CD4-positive, alpha-beta T cell treated with Interleukin-21 for 1 hour (primary cell): ENCODE data around the gene SPINT1.

ENCODE experiments used
- DNase-seq: peaks from one replicate; pipeline ENCODE4 v3.0.0-alpha.2; 2020

Gene SPINT1

GRCh38 chr15:40863660-40864270, 19.9 kb downstream of the SPINT1 start:
- no peak for DNase-seq

- no peak for DNase-seq
Measured at GRCh38 chr15:40867199-40867598, 23.4 kb downstream of the SPINT1 start.

- no peak for DNase-seq
Measured at GRCh38 chr15:40869686-40870085, 25.8 kb downstream of the SPINT1 start.

- DNase-seq: no peak
Measured at GRCh38 chr15:40870716-40871115, 26.9 kb downstream of the SPINT1 start.

GRCh38 chr15:40871749-40872617, 28.1 kb downstream of the SPINT1 start:
- DNase-seq: no peak

- no peak for DNase-seq
Measured at GRCh38 chr15:40872791-40873693, 29.2 kb downstream of the SPINT1 start.

GRCh38 chr15:40873694-40874561, 30.1 kb downstream of the SPINT1 start, which contains the start of gene RHOV:
Gene RHOV (minus strand): TSS chr15:40874234. CDS start chr15:40874139, 95 bp downstream.
- peak; percentile 57 for DNase-seq

GRCh38 chr15:40875991-40876730, 32.3 kb downstream of the SPINT1 start:
- DNase-seq: no peak

GRCh38 chr15:40877694-40878093, 33.8 kb downstream of the SPINT1 start:
- DNase-seq: no peak

GRCh38 chr15:40878785-40879184, 34.9 kb downstream of the SPINT1 start:
- DNase-seq: no peak

- no peak for DNase-seq
Measured at GRCh38 chr15:40879609-40880008, 35.8 kb downstream of the SPINT1 start.

GRCh38 chr15:40881351-40881750, 37.5 kb downstream of the SPINT1 start:
- no peak for DNase-seq

- no peak for DNase-seq
Measured at GRCh38 chr15:40886586-40886985, 42.7 kb downstream of the SPINT1 start.

GRCh38 chr15:40889112-40889511, 45.3 kb downstream of the SPINT1 start:
- no peak for DNase-seq

- no peak for DNase-seq
Measured at GRCh38 chr15:40891138-40891537, 47.3 kb downstream of the SPINT1 start.

- peak; percentile 51 for DNase-seq
Measured at GRCh38 chr15:40891810-40892446, 48.1 kb downstream of the SPINT1 start.

- DNase-seq: no peak
Measured at GRCh38 chr15:40892447-40893012, 48.7 kb downstream of the SPINT1 start.

GRCh38 chr15:40893019-40893670, 49.3 kb downstream of the SPINT1 start:
- no peak for DNase-seq

- DNase-seq: peak; percentile 98
Measured at GRCh38 chr15:40893733-40894680, 50.2 kb downstream of the SPINT1 start, which contains the start of gene VPS18. Gene VPS18 (plus strand): TSS chr15:40894450. CDS start chr15:40894769, 319 bp downstream.
